ENCODE results near the gene KRI1.

GRCh38 chr19:10566658-10567410 is 1.0 kb upstream of the KRI1 start:
- TF ChIP-seq CTCF (IDR thresholded peaks at IDR 0.05; ENCODE audit: low read length) (no peak), EZH2 (optimal IDR thresholded peaks at IDR 0.05; ENCODE audit: low read depth, low read length) (no peak)

Data from MM.1S (cell line).